Activated CD8-positive, alpha-beta memory T cell treated with anti-CD3 and anti-CD28 coated beads for 24 hours (primary cell): ENCODE measurements around the gene NRCAM.

Experiments used
- DNase-seq: peaks from one replicate; pipeline ENCODE4 v3.0.0-alpha.2; 2020

NRCAM gene

GRCh38 chr7:108114117-108114841, 342.0 kb downstream of the NRCAM start:
- no peak for DNase-seq

GRCh38 chr7:108112683-108113082, 343.6 kb downstream of the NRCAM start:
- no peak for DNase-seq

GRCh38 chr7:108109221-108109908, 346.9 kb downstream of the NRCAM start:
- DNase-seq = no peak

- no peak for DNase-seq
Measured at GRCh38 chr7:108108131-108108530, 348.1 kb downstream of the NRCAM start.

- no peak for DNase-seq
Measured at GRCh38 chr7:108104324-108104723, 351.9 kb downstream of the NRCAM start.

GRCh38 chr7:108103558-108104298, 352.5 kb downstream of the NRCAM start:
- no peak for DNase-seq

- no peak for DNase-seq
Measured at GRCh38 chr7:108102671-108103312, 353.4 kb downstream of the NRCAM start.

- DNase-seq = no peak
Measured at GRCh38 chr7:108101759-108102158, 354.5 kb downstream of the NRCAM start.

GRCh38 chr7:108099713-108100112, 356.5 kb downstream of the NRCAM start:
- no peak for DNase-seq

- DNase-seq = no peak
Measured at GRCh38 chr7:108097703-108098102, 358.5 kb downstream of the NRCAM start.
